Nephron progenitor cell (in vitro differentiated cells): Measurements from ENCODE around the gene MEAK7.
A peak's percentile ranks its signal among the peaks of the same experiment; 100 is the strongest.

Experiments
- DNase-seq: peaks from one replicate; pipeline ENCODE4 v3.0.0; 2021
- H3K27ac Mint-ChIP-seq: 2 replicates; pipeline ENCODE4 v1.8.0; 2021; ENCODE audit warnings: mild to moderate bottlenecking, moderate library complexity, mixed read lengths
- H3K27me3 Mint-ChIP-seq: 2 replicates; pipeline ENCODE4 v1.8.0; 2021; ENCODE audit warnings: mild to moderate bottlenecking, low read depth, mixed read lengths; ENCODE audit not compliant: poor library complexity
- H3K36me3 Mint-ChIP-seq: 2 replicates; pipeline ENCODE4 v1.8.0; 2021; ENCODE audit warnings: low read depth, mixed read lengths
- H3K4me1 Mint-ChIP-seq: 2 replicates; pipeline ENCODE4 v1.8.0; 2021; ENCODE audit warnings: mixed read lengths
- H3K4me3 Mint-ChIP-seq: 2 replicates; pipeline ENCODE4 v1.8.0; 2021; ENCODE audit warnings: mild to moderate bottlenecking, moderate library complexity, mixed read lengths
- H3K9me3 Mint-ChIP-seq: 2 replicates; pipeline ENCODE4 v1.8.0; 2021; ENCODE audit warnings: mild to moderate bottlenecking, moderate library complexity, mixed read lengths
- CTCF ChIP-seq: fragments of 200-600 bp; sonication (generic); IDR thresholded peaks from 2 replicates; pipeline ENCODE4 v1.5.0; 2021; ENCODE audit warnings: antibody characterized with exemption

The MEAK7 gene

DNA sequence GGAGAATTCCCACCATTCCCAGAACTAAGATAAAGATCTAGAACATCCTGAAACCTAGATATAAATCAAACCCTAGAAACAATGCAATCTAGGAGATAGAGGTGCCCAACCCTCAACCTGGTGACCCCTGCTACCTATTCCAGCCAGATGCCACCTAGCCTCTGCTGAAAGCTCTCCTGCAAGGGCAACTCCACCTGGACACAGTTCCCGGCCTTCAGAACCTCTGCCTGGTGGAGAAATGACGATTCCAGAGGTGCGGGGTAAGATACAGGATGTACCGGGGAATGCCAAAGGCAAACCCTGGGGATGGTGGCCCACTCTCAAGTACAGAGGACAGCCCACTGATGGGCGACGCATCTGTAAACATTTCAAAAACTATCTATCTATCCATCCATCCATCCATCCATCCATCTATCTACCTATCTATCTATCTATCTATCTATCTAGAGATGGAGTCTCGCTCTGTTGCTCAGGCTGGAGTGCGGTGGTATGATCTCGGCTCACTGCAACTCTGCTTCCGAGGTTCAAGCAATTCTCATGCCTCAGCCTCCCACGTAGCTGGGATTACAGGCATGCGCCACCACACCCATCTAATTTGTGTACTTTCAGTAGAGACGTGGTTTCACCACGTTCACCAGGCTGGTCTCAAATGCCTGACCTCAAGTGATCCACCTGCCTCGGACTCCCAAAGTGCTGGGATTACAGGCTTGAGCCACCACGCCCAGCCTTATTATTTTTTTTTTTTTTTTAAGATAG, 19.0 kb downstream of the MEAK7 start:
- Mint-ChIP-seq H3K36me3 (peaks cover 39% of the 10 kb centered on the region), H3K4me1 (no peaks in the 10 kb centered on the region), H3K27ac (no peak overlapping the region), H3K9me3 (no peaks in the 10 kb centered on the region), H3K27me3 (peaks cover 5% of the 10 kb centered on the region), H3K4me3 (no peak overlapping the region)
- no peak for DNase-seq
- no peak for TF ChIP-seq CTCF

DNA sequence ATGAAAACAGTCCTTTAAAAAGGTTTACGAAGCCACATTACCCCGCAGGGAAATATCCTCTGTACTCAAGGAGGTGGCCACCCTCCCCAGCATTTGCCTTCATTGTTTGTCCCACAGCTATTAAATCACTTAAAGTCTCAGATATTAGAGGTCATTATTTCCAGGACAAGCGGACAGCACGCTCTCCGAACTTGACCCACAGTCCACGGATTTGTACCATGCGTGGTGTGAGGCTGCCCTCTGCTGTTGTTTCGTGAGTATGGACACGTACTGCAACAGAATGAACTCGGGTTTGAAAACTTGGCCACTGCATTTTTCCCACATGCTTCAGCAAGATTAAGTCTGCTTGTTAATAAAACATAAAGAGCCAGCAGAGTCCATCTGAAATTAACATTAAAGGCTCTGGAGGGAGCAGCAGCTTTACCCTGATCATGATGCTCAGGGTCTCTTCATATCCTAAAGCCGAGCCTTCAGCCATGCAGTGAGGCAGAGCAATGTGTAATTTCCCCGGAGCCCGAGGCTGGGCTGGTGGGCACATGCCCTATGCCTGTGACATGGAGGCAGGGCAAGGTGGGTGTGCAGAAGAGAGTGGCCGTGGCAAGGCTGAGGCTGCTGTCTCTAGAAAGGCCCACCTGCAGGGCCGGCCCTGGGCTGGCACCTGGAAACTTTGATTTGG, 19.7 kb downstream of the MEAK7 start:
- DNase-seq: peak; percentile 75
- Mint-ChIP-seq H3K27me3 (peaks cover 5% of the 10 kb centered on the region), H3K9me3 (no peaks in the 10 kb centered on the region), H3K4me1 (no peaks in the 10 kb centered on the region), H3K27ac (no peak overlapping the region), H3K36me3 (peaks cover 32% of the 10 kb centered on the region), H3K4me3 (no peak overlapping the region)
- peak; percentile 84 for TF ChIP-seq CTCF

GRCh38 chr16:84483882-84484565, 20.4 kb downstream of the MEAK7 start:
- H3K9me3 Mint-ChIP-seq: no peaks in the 10 kb centered on the region
- no peak overlapping the region for H3K4me3 Mint-ChIP-seq
- no peak for DNase-seq
- H3K27me3 Mint-ChIP-seq: peaks cover 5% of the 10 kb centered on the region
- H3K36me3 Mint-ChIP-seq: peaks cover 31% of the 10 kb centered on the region
- no peaks in the 10 kb centered on the region for H3K4me1 Mint-ChIP-seq
- no peak overlapping the region for H3K27ac Mint-ChIP-seq
- TF ChIP-seq CTCF: no peak

- no peak overlapping the region for H3K4me3 Mint-ChIP-seq
- no peak for TF ChIP-seq CTCF
- H3K9me3 Mint-ChIP-seq: no peaks in the 10 kb centered on the region
- DNase-seq: no peak
- peak overlapping the region; percentile 45 for H3K27ac Mint-ChIP-seq
- peaks cover 6% of the 10 kb centered on the region for H3K4me1 Mint-ChIP-seq
- peaks cover 5% of the 10 kb centered on the region for H3K27me3 Mint-ChIP-seq
- peaks cover 31% of the 10 kb centered on the region for H3K36me3 Mint-ChIP-seq
These were observed 21.2 kb downstream of the MEAK7 start for GRCh38 chr16:84482951-84483881.

DNA sequence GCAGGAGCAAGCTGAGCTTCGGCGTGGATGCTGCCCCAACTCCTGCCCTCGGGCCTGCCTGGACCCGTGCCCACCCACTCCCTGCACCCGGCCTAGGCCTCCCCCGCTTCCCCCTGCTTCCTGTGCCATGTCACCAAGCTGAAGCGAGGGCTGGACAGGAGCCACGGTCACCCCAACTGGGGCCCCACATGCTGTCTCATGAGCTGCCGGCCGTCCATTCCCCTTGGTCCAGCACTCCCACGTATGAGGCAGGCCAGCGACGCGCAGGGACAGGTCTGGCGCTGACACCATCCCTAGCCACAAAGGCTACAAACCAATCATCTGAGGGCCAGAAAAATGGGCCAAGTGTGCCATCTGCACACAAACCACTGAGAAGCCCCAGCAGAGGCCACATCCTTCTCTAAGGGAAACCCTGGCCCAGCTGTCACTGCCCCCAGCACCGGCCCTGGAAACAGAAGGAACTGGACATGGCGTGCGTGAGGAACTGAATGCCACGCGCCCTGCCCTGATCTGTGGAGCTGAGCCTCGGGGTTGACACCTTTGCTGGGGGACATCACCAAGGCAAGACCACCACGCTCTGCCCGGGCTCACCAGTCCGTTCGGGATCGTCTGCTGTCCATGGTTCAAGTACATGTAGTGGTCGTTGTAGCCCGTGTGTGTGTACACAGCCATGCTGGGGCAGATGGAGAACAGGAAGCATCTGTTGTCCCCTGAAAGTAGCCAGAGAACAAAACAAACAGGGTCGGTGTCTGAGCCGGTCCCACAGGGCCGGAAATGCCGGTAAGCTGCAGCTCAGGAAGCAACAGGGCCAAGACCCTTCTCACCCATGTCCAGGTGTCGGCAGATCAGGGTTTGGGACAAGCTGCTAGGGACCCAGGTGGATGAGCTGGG, 22.2 kb downstream of the MEAK7 start:
- no peaks in the 10 kb centered on the region for H3K9me3 Mint-ChIP-seq
- H3K36me3 Mint-ChIP-seq: peaks cover 31% of the 10 kb centered on the region
- no peak overlapping the region for H3K4me3 Mint-ChIP-seq
- no peak for TF ChIP-seq CTCF
- H3K27me3 Mint-ChIP-seq: peaks cover 5% of the 10 kb centered on the region
- H3K27ac Mint-ChIP-seq: no peak overlapping the region
- no peak for DNase-seq
- peaks cover 11% of the 10 kb centered on the region for H3K4me1 Mint-ChIP-seq
